Measurements from ENCODE around the gene NPY4R.
"Not testable (repeated sequence)": the region's sequence is repeated elsewhere in the genome, so short reads cannot be mapped to it uniquely, and the experiment has no call there.

NPY4R gene

DNA sequence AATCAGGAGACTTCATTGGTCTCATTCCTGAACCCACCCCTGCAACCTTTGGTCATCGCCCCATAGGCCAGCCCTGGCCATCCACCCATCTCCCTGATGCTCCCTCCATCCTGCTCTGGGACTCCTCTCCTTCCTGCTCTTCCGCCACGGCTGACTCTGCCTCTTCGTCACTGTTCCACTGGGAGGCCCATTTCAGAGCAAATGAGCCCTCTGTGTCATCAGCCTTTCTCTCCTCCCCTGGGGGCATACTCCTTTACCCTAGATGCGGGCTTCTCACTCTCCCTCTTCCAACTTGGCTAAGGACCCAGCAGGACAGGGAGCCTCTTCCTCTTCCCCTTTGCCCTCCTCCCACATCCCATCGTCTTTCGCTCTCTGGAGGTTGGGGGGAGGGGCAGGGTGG is 47.5 kb downstream of the NPY4R start:
- not testable (repeated sequence) for H3K4me2 ChIP-seq (ENCODE audit: low read depth, low read length, poor library complexity, severe bottlenecking); H3K9me3 ChIP-seq (ENCODE audit: insufficient read depth, low read depth, low read length); H2AFZ ChIP-seq (ENCODE audit: low read length); H3F3A ChIP-seq (ENCODE audit: low read depth); H3K27me3 ChIP-seq (ENCODE audit: insufficient read depth, low read length, poor library complexity, severe bottlenecking); H3K9ac ChIP-seq (ENCODE audit: low read depth, low read length, poor library complexity, severe bottlenecking); H4K20me1 ChIP-seq (ENCODE audit: insufficient read depth, low read length, poor library complexity, severe bottlenecking); H3K4me3 ChIP-seq (ENCODE audit: low read length, poor library complexity, severe bottlenecking); H3K4me1 ChIP-seq (ENCODE audit: insufficient read depth, low read length, poor library complexity, severe bottlenecking); H3K36me3 ChIP-seq (ENCODE audit: insufficient read depth, low read length); H3K79me2 ChIP-seq (ENCODE audit: insufficient read depth, low read length); H3K9me2 ChIP-seq (replicated peaks; ENCODE audit: low read depth, low read length)

DNA sequence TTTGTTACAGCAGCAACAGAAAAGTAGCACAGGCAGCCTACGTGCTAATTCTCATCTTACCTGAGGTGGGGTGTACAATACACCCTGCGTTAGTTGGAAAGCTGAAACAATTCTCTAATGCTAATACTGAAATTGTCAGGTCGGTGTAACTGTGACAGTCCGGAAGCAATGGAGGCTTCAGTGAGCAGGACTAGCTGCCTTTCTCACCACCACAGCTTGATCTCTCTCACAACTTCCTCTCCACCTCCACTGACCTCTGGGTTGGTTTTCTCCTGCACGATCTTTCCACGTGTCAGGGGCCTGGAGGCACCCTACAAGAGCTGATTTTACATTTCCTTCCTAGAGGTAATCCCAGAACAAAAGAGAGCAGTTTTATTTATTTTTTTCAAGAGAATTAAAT is 50.5 kb downstream of the NPY4R start:
- not testable (repeated sequence) for H3K9me2 ChIP-seq (replicated peaks; ENCODE audit: low read depth, low read length); H3K27me3 ChIP-seq (ENCODE audit: insufficient read depth, low read length, poor library complexity, severe bottlenecking); H3K36me3 ChIP-seq (ENCODE audit: insufficient read depth, low read length); H3K4me3 ChIP-seq (ENCODE audit: low read length, poor library complexity, severe bottlenecking); H3K79me2 ChIP-seq (ENCODE audit: insufficient read depth, low read length); H3F3A ChIP-seq (ENCODE audit: low read depth); H3K4me2 ChIP-seq (ENCODE audit: low read depth, low read length, poor library complexity, severe bottlenecking); H3K9ac ChIP-seq (ENCODE audit: low read depth, low read length, poor library complexity, severe bottlenecking); H3K9me3 ChIP-seq (ENCODE audit: insufficient read depth, low read depth, low read length); H3K4me1 ChIP-seq (ENCODE audit: insufficient read depth, low read length, poor library complexity, severe bottlenecking); H4K20me1 ChIP-seq (ENCODE audit: insufficient read depth, low read length, poor library complexity, severe bottlenecking); H2AFZ ChIP-seq (ENCODE audit: low read length)

DNA sequence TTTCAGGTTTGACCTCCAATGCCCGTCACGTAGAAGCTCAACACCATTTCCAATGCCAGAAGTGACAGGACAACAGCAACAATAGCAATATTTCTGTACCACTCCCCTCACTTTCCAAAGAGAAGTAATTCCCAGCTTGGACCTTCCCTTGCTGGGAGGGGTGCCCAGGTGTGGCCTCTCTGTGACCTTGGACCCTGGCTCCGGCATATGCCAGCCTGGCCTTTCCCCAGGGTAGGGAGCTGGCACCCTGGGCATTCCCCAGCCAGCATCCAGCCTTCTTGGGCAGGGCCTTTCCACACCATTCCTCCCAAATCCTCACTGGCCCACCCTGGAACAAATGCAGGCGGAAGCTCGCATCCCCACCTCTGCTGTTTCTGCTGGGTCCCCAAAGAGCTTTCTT is 53.1 kb downstream of the NPY4R start:
- not testable (repeated sequence) for H3K4me2 ChIP-seq (ENCODE audit: low read depth, low read length, poor library complexity, severe bottlenecking); H3K36me3 ChIP-seq (ENCODE audit: insufficient read depth, low read length); H3K79me2 ChIP-seq (ENCODE audit: insufficient read depth, low read length); H4K20me1 ChIP-seq (ENCODE audit: insufficient read depth, low read length, poor library complexity, severe bottlenecking); H2AFZ ChIP-seq (ENCODE audit: low read length); H3K4me3 ChIP-seq (ENCODE audit: low read length, poor library complexity, severe bottlenecking); H3K4me1 ChIP-seq (ENCODE audit: insufficient read depth, low read length, poor library complexity, severe bottlenecking); H3F3A ChIP-seq (ENCODE audit: low read depth); H3K9ac ChIP-seq (ENCODE audit: low read depth, low read length, poor library complexity, severe bottlenecking); H3K9me3 ChIP-seq (ENCODE audit: insufficient read depth, low read depth, low read length); H3K27me3 ChIP-seq (ENCODE audit: insufficient read depth, low read length, poor library complexity, severe bottlenecking); H3K9me2 ChIP-seq (replicated peaks; ENCODE audit: low read depth, low read length)

DNA sequence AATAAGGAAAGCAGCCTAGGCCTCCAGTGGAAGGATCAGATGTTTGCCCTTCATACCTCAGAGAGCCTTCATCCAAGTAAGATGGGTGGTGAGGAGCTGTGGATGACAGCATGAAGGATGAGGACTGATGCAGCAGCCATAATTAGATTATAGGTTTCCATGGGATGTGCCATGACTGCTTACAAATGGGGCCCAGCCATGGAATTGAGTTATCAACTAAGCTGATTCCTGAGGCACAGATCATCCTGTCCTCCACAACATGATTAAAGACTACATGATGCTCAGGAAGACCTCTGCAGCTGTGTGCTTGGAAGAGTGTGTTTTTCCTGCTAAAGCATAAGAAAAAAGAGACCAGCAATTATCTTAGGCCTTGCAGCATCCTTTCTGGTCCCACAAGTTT is 54.6 kb downstream of the NPY4R start:
- not testable (repeated sequence) for H3K9ac ChIP-seq (ENCODE audit: low read depth, low read length, poor library complexity, severe bottlenecking); H4K20me1 ChIP-seq (ENCODE audit: insufficient read depth, low read length, poor library complexity, severe bottlenecking); H3K9me3 ChIP-seq (ENCODE audit: insufficient read depth, low read depth, low read length); H3K27me3 ChIP-seq (ENCODE audit: insufficient read depth, low read length, poor library complexity, severe bottlenecking); H3K79me2 ChIP-seq (ENCODE audit: insufficient read depth, low read length); H3K4me3 ChIP-seq (ENCODE audit: low read length, poor library complexity, severe bottlenecking); H2AFZ ChIP-seq (ENCODE audit: low read length); H3F3A ChIP-seq (ENCODE audit: low read depth); H3K4me2 ChIP-seq (ENCODE audit: low read depth, low read length, poor library complexity, severe bottlenecking); H3K4me1 ChIP-seq (ENCODE audit: insufficient read depth, low read length, poor library complexity, severe bottlenecking); H3K9me2 ChIP-seq (replicated peaks; ENCODE audit: low read depth, low read length); H3K36me3 ChIP-seq (ENCODE audit: insufficient read depth, low read length)

Data from Loucy (cell line).